ENCODE results near the gene PHYKPL.

PHYKPL gene

DNA sequence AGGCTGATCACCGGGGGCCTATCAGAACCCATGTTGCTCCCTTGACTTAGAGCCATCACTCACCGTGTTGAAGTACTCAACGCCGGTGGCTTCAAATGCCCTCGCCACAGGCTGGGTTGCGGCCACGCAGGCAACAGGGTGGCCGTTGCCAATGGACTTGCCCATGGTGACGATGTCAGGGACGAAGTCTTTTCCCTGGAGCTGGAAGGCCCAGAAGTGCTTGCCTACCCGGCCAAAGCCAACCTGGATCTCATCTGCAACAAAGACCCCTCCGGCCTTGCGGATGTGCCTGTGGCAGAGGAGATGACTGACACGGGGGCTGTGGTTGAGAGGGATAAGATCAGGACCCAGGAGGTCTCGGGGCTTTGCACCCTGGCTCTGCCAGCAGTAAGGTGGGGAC is 10.3 kb downstream of the PHYKPL start:
- TF ChIP-seq, protein P1, sequence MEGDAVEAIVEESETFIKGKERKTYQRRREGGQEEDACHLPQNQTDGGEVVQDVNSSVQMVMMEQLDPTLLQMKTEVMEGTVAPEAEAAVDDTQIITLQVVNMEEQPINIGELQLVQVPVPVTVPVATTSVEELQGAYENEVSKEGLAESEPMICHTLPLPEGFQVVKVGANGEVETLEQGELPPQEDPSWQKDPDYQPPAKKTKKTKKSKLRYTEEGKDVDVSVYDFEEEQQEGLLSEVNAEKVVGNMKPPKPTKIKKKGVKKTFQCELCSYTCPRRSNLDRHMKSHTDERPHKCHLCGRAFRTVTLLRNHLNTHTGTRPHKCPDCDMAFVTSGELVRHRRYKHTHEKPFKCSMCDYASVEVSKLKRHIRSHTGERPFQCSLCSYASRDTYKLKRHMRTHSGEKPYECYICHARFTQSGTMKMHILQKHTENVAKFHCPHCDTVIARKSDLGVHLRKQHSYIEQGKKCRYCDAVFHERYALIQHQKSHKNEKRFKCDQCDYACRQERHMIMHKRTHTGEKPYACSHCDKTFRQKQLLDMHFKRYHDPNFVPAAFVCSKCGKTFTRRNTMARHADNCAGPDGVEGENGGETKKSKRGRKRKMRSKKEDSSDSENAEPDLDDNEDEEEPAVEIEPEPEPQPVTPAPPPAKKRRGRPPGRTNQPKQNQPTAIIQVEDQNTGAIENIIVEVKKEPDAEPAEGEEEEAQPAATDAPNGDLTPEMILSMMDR (IDR thresholded peaks at IDR 0.05; ENCODE audit: borderline replicate concordance, extremely low read depth, low read length, poor library complexity, severe bottlenecking) = no peak
- TF ChIP-seq EZH2 (IDR thresholded peaks at IDR 0.05; ENCODE audit: borderline replicate concordance, low read depth, low read length, severe bottlenecking) = no peak
- Histone ChIP-seq H3K9me3 (ENCODE audit: insufficient read depth, low read length, severe bottlenecking) (no peaks in the 10 kb centered on the region), H3K9ac (ENCODE audit: low read depth, low read length) (no peak overlapping the region), H2AFZ (ENCODE audit: low read depth, low read length) (no peak overlapping the region), H3K36me3 (ENCODE audit: insufficient read depth, low read length) (peaks cover 79% of the 10 kb centered on the region), H3K79me2 (ENCODE audit: insufficient read depth, low read length) (peaks cover 6% of the 10 kb centered on the region; the same call in 1 of the 2 replicates), H3K4me1 (ENCODE audit: insufficient read depth, low read length) (no peaks in the 10 kb centered on the region), H3K4me2 (ENCODE audit: insufficient read depth, low read length) (no peak overlapping the region), H3K4me3 (ENCODE audit: low read depth in 1 of 2, low read length in 2 of 2) (no peak overlapping the region), H3K27ac (ENCODE audit: low read length) (no peak overlapping the region), H3K27me3 (ENCODE audit: insufficient read depth, low read length, poor library complexity) (no peaks in the 10 kb centered on the region), H4K20me1 (ENCODE audit: insufficient read depth, low read length) (peaks cover 21% of the 10 kb centered on the region; the same call in 1 of the 2 replicates)
- 0 out of 3 replicates have a peak, but pooled peaks have one; percentile 6 for ATAC-seq (ENCODE audit: insufficient read depth, low read depth)
- no peak for DNase-seq

DNA sequence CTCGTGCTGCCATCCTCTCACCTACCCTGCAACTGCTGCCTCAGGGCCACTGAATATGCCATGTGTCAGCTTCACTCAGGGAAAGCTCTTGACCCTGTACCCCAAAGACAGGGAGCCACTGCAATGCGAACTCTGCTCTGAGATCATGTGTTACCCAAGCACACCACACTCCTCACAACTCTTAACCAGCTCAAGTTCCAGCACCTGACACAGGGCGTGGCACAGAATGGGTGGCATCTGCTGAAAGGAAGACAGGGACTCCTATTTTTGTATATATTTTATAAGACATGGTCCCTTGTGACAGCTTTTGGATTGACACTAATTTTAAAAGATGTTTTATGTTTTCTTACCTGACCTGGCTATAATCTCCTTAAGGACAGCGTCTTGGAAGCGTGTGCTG is 10.7 kb downstream of the PHYKPL start:
- H3K27me3 ChIP-seq (ENCODE audit: insufficient read depth, low read length, poor library complexity) = no peaks in the 10 kb centered on the region
- no peaks in the 10 kb centered on the region for H3K4me1 ChIP-seq (ENCODE audit: insufficient read depth, low read length)
- no peaks in the 10 kb centered on the region for H3K9me3 ChIP-seq (ENCODE audit: insufficient read depth, low read length, severe bottlenecking)
- no peak for ATAC-seq (ENCODE audit: insufficient read depth, low read depth)
- H2AFZ ChIP-seq (ENCODE audit: low read depth, low read length) = no peak overlapping the region
- no peak overlapping the region for H3K27ac ChIP-seq (ENCODE audit: low read length)
- H3K9ac ChIP-seq (ENCODE audit: low read depth, low read length) = no peak overlapping the region
- H4K20me1 ChIP-seq (ENCODE audit: insufficient read depth, low read length) = peaks cover 19% of the 10 kb centered on the region; the same call in 1 of the 2 replicates
- peaks cover 79% of the 10 kb centered on the region for H3K36me3 ChIP-seq (ENCODE audit: insufficient read depth, low read length)
- DNase-seq = no peak
- H3K4me3 ChIP-seq (ENCODE audit: low read depth in 1 of 2, low read length in 2 of 2) = no peak overlapping the region
- no peak for TF ChIP-seq EZH2 (IDR thresholded peaks at IDR 0.05; ENCODE audit: borderline replicate concordance, low read depth, low read length, severe bottlenecking)
- TF ChIP-seq, protein P1 (IDR thresholded peaks at IDR 0.05; ENCODE audit: borderline replicate concordance, extremely low read depth, low read length, poor library complexity, severe bottlenecking) = no peak
- H3K4me2 ChIP-seq (ENCODE audit: insufficient read depth, low read length) = no peak overlapping the region
- peaks cover 3% of the 10 kb centered on the region; the same call in 1 of the 2 replicates for H3K79me2 ChIP-seq (ENCODE audit: insufficient read depth, low read length)

DNA sequence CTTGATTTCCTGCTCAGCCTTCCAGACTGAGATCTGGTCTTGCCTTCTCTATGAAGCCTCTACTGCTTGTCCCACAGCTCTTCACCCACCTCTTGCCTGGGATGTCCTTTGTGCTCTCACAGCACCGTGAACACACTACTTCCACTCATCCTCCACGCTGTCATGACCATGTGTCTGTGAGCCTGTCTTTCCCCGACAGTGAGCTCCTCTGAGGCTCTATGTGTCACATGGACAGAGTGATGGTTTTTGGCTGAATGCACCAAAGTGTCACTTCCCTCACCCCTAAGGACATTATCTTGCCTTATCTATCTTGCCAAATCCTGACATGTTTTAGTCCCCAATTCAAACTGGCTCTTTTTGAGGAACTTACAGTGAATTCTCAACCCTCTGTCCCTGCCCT is 11.3 kb downstream of the PHYKPL start:
- peaks cover 79% of the 10 kb centered on the region for H3K36me3 ChIP-seq (ENCODE audit: insufficient read depth, low read length)
- DNase-seq = no peak

More for the DNA sequence above, 11.3 kb downstream of the PHYKPL start:
- Histone ChIP-seq H2AFZ (ENCODE audit: low read depth, low read length) (no peak overlapping the region), H3K9ac (ENCODE audit: low read depth, low read length) (no peak overlapping the region), H3K9me3 (ENCODE audit: insufficient read depth, low read length, severe bottlenecking) (no peaks in the 10 kb centered on the region), H4K20me1 (ENCODE audit: insufficient read depth, low read length) (peaks cover 23% of the 10 kb centered on the region; the same call in 1 of the 2 replicates), H3K79me2 (ENCODE audit: insufficient read depth, low read length) (peaks cover 3% of the 10 kb centered on the region; the same call in 1 of the 2 replicates), H3K27me3 (ENCODE audit: insufficient read depth, low read length, poor library complexity) (no peaks in the 10 kb centered on the region), H3K4me2 (ENCODE audit: insufficient read depth, low read length) (no peak overlapping the region), H3K4me1 (ENCODE audit: insufficient read depth, low read length) (no peaks in the 10 kb centered on the region), H3K4me3 (ENCODE audit: low read depth in 1 of 2, low read length in 2 of 2) (no peak overlapping the region), H3K27ac (ENCODE audit: low read length) (no peak overlapping the region)
- peak; percentile 22; the same call in 2 of the 3 replicates for ATAC-seq (ENCODE audit: insufficient read depth, low read depth)
- TF ChIP-seq EZH2 (IDR thresholded peaks at IDR 0.05; ENCODE audit: borderline replicate concordance, low read depth, low read length, severe bottlenecking) = no peak
- TF ChIP-seq, protein P1 (IDR thresholded peaks at IDR 0.05; ENCODE audit: borderline replicate concordance, extremely low read depth, low read length, poor library complexity, severe bottlenecking) = no peak
